T-helper 1 cell (primary cell): ENCODE data around the gene OR1K1.
"Not testable (repeated sequence)": the region's sequence is repeated elsewhere in the genome, so short reads cannot be mapped to it uniquely, and the experiment has no call there.

Source experiments
- DNase-seq, 5 donors: peaks; one replicate each; pipeline ENCODE4 v3.0.0-alpha.2; 2012 to 2020

The OR1K1 gene

GRCh38 chr9:122814545-122814944 is 14.6 kb downstream of the OR1K1 start:
- no peak for DNase-seq

- no peak for DNase-seq
Observed at GRCh38 chr9:122815544-122815943, 15.6 kb downstream of the OR1K1 start.

- DNase-seq: peak in 4 of 5 donors; percentile 14 to 60 (median 29)
Observed at GRCh38 chr9:122816163-122816867, 16.4 kb downstream of the OR1K1 start.

GRCh38 chr9:122819326-122819725 is 19.4 kb downstream of the OR1K1 start:
- no peak for DNase-seq

GRCh38 chr9:122819791-122820489 is 20.0 kb downstream of the OR1K1 start:
- DNase-seq: no peak

- no peak for DNase-seq
Observed at GRCh38 chr9:122820490-122820845, 20.5 kb downstream of the OR1K1 start.

- no peak for DNase-seq
Observed at GRCh38 chr9:122821278-122821943, 21.5 kb downstream of the OR1K1 start.

GRCh38 chr9:122822056-122822455 is 22.1 kb downstream of the OR1K1 start:
- DNase-seq: no peak

GRCh38 chr9:122822938-122823337 is 23.0 kb downstream of the OR1K1 start:
- no peak for DNase-seq

GRCh38 chr9:122827761-122828093 is 27.8 kb downstream of the OR1K1 start:
- DNase-seq: no peak

- not testable (repeated sequence) for DNase-seq
Observed at GRCh38 chr9:122828965-122829284, 29.0 kb downstream of the OR1K1 start.

GRCh38 chr9:122832194-122832593 is 32.3 kb downstream of the OR1K1 start:
- DNase-seq: no peak

GRCh38 chr9:122835313-122835731 is 35.4 kb downstream of the OR1K1 start:
- DNase-seq: peak in 1 of 5 donors; percentile 47

GRCh38 chr9:122837266-122837850 is 37.4 kb downstream of the OR1K1 start:
- DNase-seq: no peak

GRCh38 chr9:122838441-122838840 is 38.5 kb downstream of the OR1K1 start:
- not testable (repeated sequence) for DNase-seq

GRCh38 chr9:122841501-122841900 is 41.6 kb downstream of the OR1K1 start:
- no peak for DNase-seq

GRCh38 chr9:122844137-122844536 is 44.2 kb downstream of the OR1K1 start:
- no peak for DNase-seq

GRCh38 chr9:122845116-122845515 is 45.2 kb downstream of the OR1K1 start:
- DNase-seq: no peak

GRCh38 chr9:122846371-122846940 is 46.5 kb downstream of the OR1K1 start:
- peak in 1 of 5 donors; percentile 43 for DNase-seq

GRCh38 chr9:122848256-122848943 is 48.5 kb downstream of the OR1K1 start:
- DNase-seq: no peak
